Kidney epithelial cell (primary cell): ENCODE results near the gene KRT38. TPM values are rescaled to one million over a fixed set of nuclear protein-coding genes. Genes with fewer than 3 reads are reported as not detected.

Source experiments
- DNase-seq: peaks from one replicate; pipeline ENCODE4 v3.0.0-alpha.2; 2010; ENCODE audit warnings: low read depth
- H3K27me3 ChIP-seq: 2 replicates; pipeline ENCODE4 v1.6.0; 2011; ENCODE audit warnings: low read length; ENCODE audit not compliant: control insufficient read depth, insufficient read depth
- H3K36me3 ChIP-seq: 2 replicates; pipeline ENCODE4 v1.5.1; 2011; ENCODE audit warnings: low read length; ENCODE audit not compliant: control insufficient read depth, insufficient read depth
- H3K4me3 ChIP-seq: 2 replicates; pipeline ENCODE4 v1.5.1; 2011; ENCODE audit warnings: low read depth, mild to moderate bottlenecking, control low read depth, low read length
- CTCF ChIP-seq: IDR thresholded peaks from 2 replicates; pipeline ENCODE4 v1.5.1; 2011; ENCODE audit warnings: mild to moderate bottlenecking, moderate library complexity, low read length, control low read depth, inconsistent platforms; ENCODE audit not compliant: insufficient read depth, poor library complexity, severe bottlenecking
- total RNA-seq: library from RNA; depleted of rRNA; stranded (reverse); fragments of >200 nt; gene quantifications from 2 replicates; pipeline ENCODE4 v1.2.3, GENCODE V29; 2015

KRT38 gene
- total RNA-seq, 1 donor from 2014 or later = not detected

- no peak for TF ChIP-seq CTCF
- no peak overlapping the region for H3K4me3 ChIP-seq
- no peaks in the 10 kb centered on the region for H3K27me3 ChIP-seq
- H3K36me3 ChIP-seq = no peaks in the 10 kb centered on the region
- DNase-seq = no peak
Observed at GRCh38 chr17:41393294-41393693, 47.5 kb downstream of the KRT38 start.

GRCh38 chr17:41392278-41392677 lies 48.5 kb downstream of the KRT38 start:
- H3K36me3 ChIP-seq = no peaks in the 10 kb centered on the region

GRCh38 chr17:41391535-41391934 lies 49.2 kb downstream of the KRT38 start:
- no peaks in the 10 kb centered on the region for H3K27me3 ChIP-seq
- H3K4me3 ChIP-seq = no peak overlapping the region
- no peak for TF ChIP-seq CTCF
- no peak for DNase-seq
- no peaks in the 10 kb centered on the region for H3K36me3 ChIP-seq

More at GRCh38 chr17:41392278-41392677, 48.5 kb downstream of the KRT38 start:
- TF ChIP-seq CTCF = no peak
- Histone ChIP-seq H3K4me3 (no peak overlapping the region), H3K27me3 (no peaks in the 10 kb centered on the region)
- no peak for DNase-seq

GRCh38 chr17:41390411-41390938 lies 50.3 kb downstream of the KRT38 start:
- no peak overlapping the region for H3K4me3 ChIP-seq
- TF ChIP-seq CTCF = no peak
- H3K36me3 ChIP-seq = no peaks in the 10 kb centered on the region

GRCh38 chr17:41387670-41388069 lies 53.1 kb downstream of the KRT38 start:
- no peak for TF ChIP-seq CTCF
- no peaks in the 10 kb centered on the region for H3K36me3 ChIP-seq
- no peaks in the 10 kb centered on the region for H3K27me3 ChIP-seq
- no peak for DNase-seq
- H3K4me3 ChIP-seq = no peak overlapping the region

More at GRCh38 chr17:41390411-41390938, 50.3 kb downstream of the KRT38 start:
- no peak for DNase-seq
- no peaks in the 10 kb centered on the region for H3K27me3 ChIP-seq

- TF ChIP-seq CTCF = no peak
- no peaks in the 10 kb centered on the region for H3K27me3 ChIP-seq
- no peak for DNase-seq
- H3K4me3 ChIP-seq = no peak overlapping the region
- no peaks in the 10 kb centered on the region for H3K36me3 ChIP-seq
Observed at GRCh38 chr17:41386227-41386626, 54.6 kb downstream of the KRT38 start.
